HUES64 (cell line): Measurements from ENCODE around the gene ARHGAP23.
A peak's percentile ranks its signal among the peaks of the same experiment; 100 is the strongest.

Experiments used
- H3K27ac ChIP-seq: 2 replicates; pipeline ENCODE4 v1.7.0; 2013; ENCODE audit warnings: low read depth, low read length, inconsistent platforms
- H3K27me3 ChIP-seq: 2 replicates; pipeline ENCODE4 v1.6.1; 2013; ENCODE audit warnings: mild to moderate bottlenecking, low read length; ENCODE audit not compliant: insufficient read depth
- H3K36me3 ChIP-seq: 2 replicates; pipeline ENCODE4 v1.6.1; 2013; ENCODE audit warnings: mild to moderate bottlenecking, low read length; ENCODE audit not compliant: insufficient read depth
- H3K4me1 ChIP-seq: 2 replicates; pipeline ENCODE4 v1.6.1; 2013; ENCODE audit warnings: mild to moderate bottlenecking, low read length, moderate library complexity; ENCODE audit not compliant: insufficient read depth
- H3K4me3 ChIP-seq: 2 replicates; pipeline ENCODE4 v1.5.1; 2013; ENCODE audit warnings: mild to moderate bottlenecking, low read length, moderate library complexity
- H3K9ac ChIP-seq: 2 replicates; pipeline ENCODE4 v1.6.1; 2013; ENCODE audit warnings: mild to moderate bottlenecking, low read depth, low read length
- H3K9me3 ChIP-seq: 2 replicates; pipeline ENCODE4 v1.6.1; 2013; ENCODE audit warnings: low read depth, low read length; ENCODE audit not compliant: insufficient read depth
- WGBS: fragments of 150-250, 120-280 bp; methylation state at CpG from one replicate; pipeline ENCODE4 v1.1.7; 2013; ENCODE audit warnings: missing lambda C conversion rate; 5-methylcytosine and 5-hydroxymethylcytosine counted together

Gene ARHGAP23

GRCh38 chr17:38455288-38455915 lies 27.1 kb downstream of the ARHGAP23 start:
- peaks cover 46% of the 10 kb centered on the region for H3K4me1 ChIP-seq
- no peaks in the 10 kb centered on the region for H3K27me3 ChIP-seq

GRCh38 chr17:38456031-38456815 lies 28.0 kb downstream of the ARHGAP23 start:
- WGBS: 60% methylated on average over 8 of the region's 9 CpGs
- peaks cover 40% of the 10 kb centered on the region for H3K4me1 ChIP-seq
- no peak overlapping the region for H3K4me3 ChIP-seq
- no peaks in the 10 kb centered on the region for H3K27me3 ChIP-seq
- peak overlapping the region; percentile 73; the same call in 1 of the 2 replicates for H3K27ac ChIP-seq
- H3K36me3 ChIP-seq: peaks cover 25% of the 10 kb centered on the region
- no peak overlapping the region; the same call in 1 of the 2 replicates for H3K9ac ChIP-seq
- H3K9me3 ChIP-seq: no peaks in the 10 kb centered on the region

More at GRCh38 chr17:38455288-38455915, 27.1 kb downstream of the ARHGAP23 start:
- H3K36me3 ChIP-seq: peaks cover 23% of the 10 kb centered on the region
- peak overlapping the region; percentile 59; the same call in 1 of the 2 replicates for H3K4me3 ChIP-seq
- H3K27ac ChIP-seq: peak overlapping the region; percentile 73
- no peak overlapping the region for H3K9ac ChIP-seq
- no peaks in the 10 kb centered on the region for H3K9me3 ChIP-seq
- WGBS: 29% methylated on average over 8 of the region's 8 CpGs

- H3K27me3 ChIP-seq: no peaks in the 10 kb centered on the region
- no peaks in the 10 kb centered on the region for H3K9me3 ChIP-seq
- H3K4me1 ChIP-seq: peaks cover 30% of the 10 kb centered on the region
- H3K36me3 ChIP-seq: peaks cover 33% of the 10 kb centered on the region
- WGBS: 95% methylated on average over 18 of the region's 18 CpGs
- no peak overlapping the region for H3K9ac ChIP-seq
- no peak overlapping the region for H3K4me3 ChIP-seq
- no peak overlapping the region for H3K27ac ChIP-seq
These were observed 29.5 kb downstream of the ARHGAP23 start for GRCh38 chr17:38457577-38458371.

GRCh38 chr17:38458521-38458920 lies 30.3 kb downstream of the ARHGAP23 start:
- Histone ChIP-seq H3K27me3 (no peaks in the 10 kb centered on the region), H3K9ac (no peak overlapping the region), H3K4me3 (no peak overlapping the region), H3K27ac (no peak overlapping the region), H3K4me1 (peaks cover 25% of the 10 kb centered on the region), H3K9me3 (no peaks in the 10 kb centered on the region), H3K36me3 (peaks cover 41% of the 10 kb centered on the region)
- 76% methylated on average over 6 of the region's 6 CpGs for WGBS

GRCh38 chr17:38459567-38459966 lies 31.3 kb downstream of the ARHGAP23 start:
- Histone ChIP-seq H3K27ac (no peak overlapping the region), H3K4me1 (peaks cover 21% of the 10 kb centered on the region), H3K4me3 (no peak overlapping the region), H3K9me3 (no peaks in the 10 kb centered on the region), H3K27me3 (no peaks in the 10 kb centered on the region), H3K36me3 (peaks cover 51% of the 10 kb centered on the region), H3K9ac (no peak overlapping the region)
- WGBS: 78% methylated on average over 6 of the region's 6 CpGs

GRCh38 chr17:38460082-38460715 lies 31.9 kb downstream of the ARHGAP23 start:
- peaks cover 51% of the 10 kb centered on the region for H3K36me3 ChIP-seq
- H3K27ac ChIP-seq: no peak overlapping the region
- H3K9me3 ChIP-seq: no peaks in the 10 kb centered on the region
- H3K4me3 ChIP-seq: no peak overlapping the region
- no peak overlapping the region for H3K9ac ChIP-seq
- peaks cover 14% of the 10 kb centered on the region for H3K4me1 ChIP-seq
- 81% methylated on average over 12 of the region's 12 CpGs for whole genome bisulfite sequencing
- no peaks in the 10 kb centered on the region for H3K27me3 ChIP-seq

- Histone ChIP-seq H3K27ac (peak overlapping the region; percentile 52), H3K9ac (no peak overlapping the region), H3K4me1 (peaks cover 8% of the 10 kb centered on the region; the same call in 1 of the 2 replicates), H3K9me3 (no peaks in the 10 kb centered on the region), H3K36me3 (peaks cover 51% of the 10 kb centered on the region), H3K4me3 (no peak overlapping the region), H3K27me3 (no peaks in the 10 kb centered on the region)
- WGBS: 92% methylated on average over 19 of the region's 19 CpGs
These were observed 32.7 kb downstream of the ARHGAP23 start for GRCh38 chr17:38460716-38461630.

GRCh38 chr17:38461683-38462082 lies 33.4 kb downstream of the ARHGAP23 start:
- H3K36me3 ChIP-seq: peaks cover 51% of the 10 kb centered on the region
- WGBS: 91% methylated on average over 7 of the region's 7 CpGs

GRCh38 chr17:38463451-38463858 lies 35.2 kb downstream of the ARHGAP23 start:
- H3K36me3 ChIP-seq: peaks cover 65% of the 10 kb centered on the region
- no peak overlapping the region for H3K4me3 ChIP-seq
- H3K9ac ChIP-seq: no peak overlapping the region
- H3K9me3 ChIP-seq: no peaks in the 10 kb centered on the region
- WGBS: 92% methylated on average over 7 of the region's 8 CpGs
- no peaks in the 10 kb centered on the region for H3K4me1 ChIP-seq
- no peak overlapping the region for H3K27ac ChIP-seq
- H3K27me3 ChIP-seq: no peaks in the 10 kb centered on the region

More at GRCh38 chr17:38461683-38462082, 33.4 kb downstream of the ARHGAP23 start:
- Histone ChIP-seq H3K9ac (no peak overlapping the region), H3K4me3 (no peak overlapping the region), H3K27ac (no peak overlapping the region), H3K27me3 (no peaks in the 10 kb centered on the region), H3K4me1 (0 out of 2 replicates have a peak, but pooled peaks cover 1% of the 10 kb centered on the region), H3K9me3 (no peaks in the 10 kb centered on the region)

- no peaks in the 10 kb centered on the region for H3K27me3 ChIP-seq
- H3K9me3 ChIP-seq: no peaks in the 10 kb centered on the region
- H3K9ac ChIP-seq: no peak overlapping the region
- whole genome bisulfite sequencing: 91% methylated on average over 9 of the region's 9 CpGs
- no peak overlapping the region for H3K4me3 ChIP-seq
- peak overlapping the region; percentile 23; the same call in 1 of the 2 replicates for H3K27ac ChIP-seq
- no peaks in the 10 kb centered on the region for H3K4me1 ChIP-seq
- peaks cover 62% of the 10 kb centered on the region for H3K36me3 ChIP-seq
These were observed 36.0 kb downstream of the ARHGAP23 start for GRCh38 chr17:38464251-38464722.
